K562 (cell line): ENCODE results near the gene OR2Z1. TPM values are rescaled to one million over a fixed set of nuclear protein-coding genes. Genes with fewer than 3 reads are reported as not detected.

Experiments used
- ARID1B ChIP-seq: fragments of 450-650 bp; IDR thresholded peaks from 2 replicates; pipeline ENCODE4 v1.6.1; 2016; ENCODE audit warnings: antibody characterized with exemption, mild to moderate bottlenecking, inconsistent platforms
- BHLHE40 ChIP-seq: IDR thresholded peaks from 2 replicates; pipeline ENCODE4 v1.6.1; 2011; ENCODE audit warnings: low read length, improper control_type of control experiment
- CTBP1 ChIP-seq: fragments of 450-650 bp; IDR thresholded peaks from 2 replicates; pipeline ENCODE4 v1.6.1; 2016; ENCODE audit warnings: borderline replicate concordance
- CXXC5 ChIP-seq: fragments of 250-450 bp; sonication (Bioruptor Pico); IDR thresholded peaks from 2 replicates; pipeline ENCODE4 v1.8.0; 2022; ENCODE audit warnings: inconsistent platforms, mild to moderate bottlenecking, moderate library complexity
- EP300 ChIP-seq: IDR thresholded peaks from 2 replicates; pipeline ENCODE4 v1.6.1; 2012; ENCODE audit warnings: low read length, improper control_type of control experiment
- FOXJ3 ChIP-seq: sonication (generic); formaldehyde crosslinking; IDR thresholded peaks from 2 replicates; pipeline ENCODE4 v1.4.0; 2020; ENCODE audit warnings: mild to moderate bottlenecking, missing genetic modification reagents
- GABPB1 ChIP-seq: sonication (generic); formaldehyde crosslinking; IDR thresholded peaks from 2 replicates; pipeline ENCODE4 v1.8.0; 2022; ENCODE audit warnings: mild to moderate bottlenecking, missing genetic modification reagents
- HNRNPL ChIP-seq: fragments of 200-400 bp; formaldehyde crosslinking; IDR thresholded peaks from 2 replicates; pipeline ENCODE4 v1.6.1; 2017; ENCODE audit warnings: low read depth, mild to moderate bottlenecking, low read length
- MCM5 ChIP-seq: fragments of 450-650 bp; IDR thresholded peaks from 2 replicates; pipeline ENCODE4 v1.6.1; 2016; ENCODE audit warnings: low read depth
- MYBL2 ChIP-seq, 2 experiments: fragments of 450-650 bp in 1 of 2; sonication (generic) in 1 of 2; formaldehyde crosslinking in 1 of 2; IDR thresholded peaks; 2 replicates each; pipeline versions ENCODE4 v1.6.1 to v1.8.1; 2017 to 2022; ENCODE audit warnings: borderline replicate concordance in 1 of 2, inconsistent platforms in 1 of 2, low read depth in 1 of 2, mild to moderate bottlenecking in 1 of 2, missing genetic modification reagents in 1 of 2, moderate library complexity in 1 of 2
- PKNOX1 ChIP-seq: fragments of 450-650 bp; IDR thresholded peaks from 2 replicates; pipeline ENCODE4 v1.6.1; 2016
- RCOR1 ChIP-seq, 2 experiments: IDR thresholded peaks; 2 replicates each; pipeline ENCODE4 v1.6.1; 2012; ENCODE audit warnings: low read depth in 2 of 2, low read length in 2 of 2, borderline replicate concordance in 1 of 2, improper control_type of control experiment in 1 of 2
- SETDB1 ChIP-seq: IDR thresholded peaks from one replicate; pipeline ENCODE4 v1.6.1; 2012; ENCODE audit warnings: low read length, control low read depth, inconsistent platforms
- SMAD4 ChIP-seq: fragments of 250-450 bp; sonication (Bioruptor Pico); conservative IDR thresholded peaks from 2 replicates; pipeline ENCODE4 v1.8.0; 2021; ENCODE audit warnings: inconsistent platforms, mild to moderate bottlenecking, moderate library complexity
- SMARCA4 ChIP-seq: fragments of 450-650 bp; IDR thresholded peaks from 2 replicates; pipeline ENCODE4 v1.6.1; 2016
- STAT5A ChIP-seq: IDR thresholded peaks from 2 replicates; pipeline ENCODE4 v1.6.1; 2012; ENCODE audit warnings: low read length, inconsistent platforms, borderline replicate concordance
- TAL1 ChIP-seq: fragments of 450-650 bp; IDR thresholded peaks from 2 replicates; pipeline ENCODE4 v1.6.1; 2016; ENCODE audit warnings: mild to moderate bottlenecking
- TEAD4 ChIP-seq, 2 experiments: sonication (generic) in 1 of 2; formaldehyde crosslinking in 1 of 2; IDR thresholded peaks; 2 replicates each; pipeline versions ENCODE4 v1.6.1 to v1.8.0; 2012 to 2022; ENCODE audit warnings: borderline replicate concordance in 1 of 2, inconsistent platforms in 1 of 2, low read length in 1 of 2, mild to moderate bottlenecking in 1 of 2, missing genetic modification reagents in 1 of 2
- VEZF1 ChIP-seq: fragments of 200-800 bp; sonication (Bioruptor generic); IDR thresholded peaks from 2 replicates; pipeline ENCODE4 v1.6.1; 2017; ENCODE audit warnings: missing genetic modification characterization, missing compliant biosample characterization
- ZEB2 ChIP-seq: fragments of 450-650 bp; IDR thresholded peaks from 2 replicates; pipeline ENCODE4 v1.6.1; 2016
- ZNF766 ChIP-seq: fragments of 200-800 bp; sonication (Bioruptor generic); conservative IDR thresholded peaks from 2 replicates; pipeline ENCODE4 v1.6.1; 2016; ENCODE audit warnings: missing genetic modification characterization, missing compliant biosample characterization
- polyA plus RNA-seq, 8 experiments: library from polyadenylated mRNA; depleted of rRNA in 4 of 8; stranded (reverse) in 5 of 8; unstranded in 3 of 8; fragments of >200 nt; fragmentation: Nextera tagmentation in 2 of 8; fragmentation: Illumina TruSeq in 1 of 8; extraction: Ambion mirVana in 2 of 8; extraction: Trizol in 1 of 8; gene quantifications; 2 replicates each; pipeline versions ENCODE4 v1.2.1 to v1.2.3, GENCODE V29; 2011 to 2014; ENCODE audit warnings: inconsistent platforms in 1 of 8, missing spikeins in 1 of 8
- total RNA-seq, 7 experiments: library from RNA; depleted of rRNA in 6 of 7; stranded (reverse); fragments of >200 nt in 6 of 7; fragmentation: Illumina TruSeq in 2 of 7; extraction: Trizol in 2 of 7; gene quantifications; 2 replicates each; pipeline versions ENCODE4 v1.2.1 to v1.2.3, GENCODE V29; 2011 to 2021; ENCODE audit warnings: low replicate concordance in 1 of 7
- TF ChIP-seq, protein P1 (sequence below), 2 experiments: fragments of 450-650 bp; conservative IDR thresholded peaks; 2 replicates each; pipeline ENCODE4 v1.6.1; 2017; ENCODE audit warnings: mild to moderate bottlenecking in 2 of 2, moderate library complexity in 2 of 2
- TF ChIP-seq, protein P2 (sequence below): fragments of 450-650 bp; formaldehyde crosslinking; IDR thresholded peaks from 2 replicates; pipeline ENCODE4 v1.4.0; 2022; ENCODE audit warnings: mild to moderate bottlenecking, moderate library complexity

The OR2Z1 gene
- total and polyA plus RNA-seq, 9 of the 15 experiments (the other 6 are each of a cell fraction or from before 2014, with no cell fraction given): 0.13 TPM; not detected in 8

DNA sequence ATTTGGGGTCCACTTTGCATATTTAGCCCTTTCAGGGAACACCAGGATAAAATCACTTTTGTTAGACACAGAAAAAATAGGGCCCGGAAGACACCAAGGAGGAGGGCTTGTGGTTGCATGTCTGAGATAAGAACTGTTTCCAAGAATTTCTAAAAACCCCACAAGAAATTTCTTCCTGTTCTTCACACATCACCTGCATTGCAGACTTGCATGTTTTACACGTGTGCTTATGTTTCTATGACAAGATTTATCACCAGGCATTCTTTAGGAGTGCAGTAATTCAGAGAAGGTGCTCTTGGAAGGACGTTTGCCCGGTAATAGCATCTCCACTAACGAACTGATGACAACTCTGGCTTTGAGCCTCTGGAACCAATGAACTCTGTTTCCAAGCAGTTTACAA lies 15.7 kb upstream of the OR2Z1 start (continued):
- TF ChIP-seq ZEB2: peak; percentile 88
- peak; percentile 60 for TF ChIP-seq BHLHE40
- peak; percentile 67 for TF ChIP-seq ARID1B
- TF ChIP-seq SMARCA4: peak; percentile 51; the same call in 1 of the 2 replicates
- TF ChIP-seq CTBP1: peak; percentile 68; the same call in 1 of the 2 replicates
- no peak for TF ChIP-seq FOXJ3 (CRISPR knock-in tag)
- no peak for TF ChIP-seq GABPB1 (CRISPR knock-in tag)
- TF ChIP-seq CXXC5 (CRISPR knock-in tag): peak; percentile 25; the same call in 1 of the 2 replicates
- TF ChIP-seq HNRNPL: no peak
- peak; percentile 14; the same call in 1 of the 2 replicates for TF ChIP-seq TAL1
- no peak for TF ChIP-seq SETDB1
- no peak for TF ChIP-seq MCM5
- TF ChIP-seq, protein P1, sequence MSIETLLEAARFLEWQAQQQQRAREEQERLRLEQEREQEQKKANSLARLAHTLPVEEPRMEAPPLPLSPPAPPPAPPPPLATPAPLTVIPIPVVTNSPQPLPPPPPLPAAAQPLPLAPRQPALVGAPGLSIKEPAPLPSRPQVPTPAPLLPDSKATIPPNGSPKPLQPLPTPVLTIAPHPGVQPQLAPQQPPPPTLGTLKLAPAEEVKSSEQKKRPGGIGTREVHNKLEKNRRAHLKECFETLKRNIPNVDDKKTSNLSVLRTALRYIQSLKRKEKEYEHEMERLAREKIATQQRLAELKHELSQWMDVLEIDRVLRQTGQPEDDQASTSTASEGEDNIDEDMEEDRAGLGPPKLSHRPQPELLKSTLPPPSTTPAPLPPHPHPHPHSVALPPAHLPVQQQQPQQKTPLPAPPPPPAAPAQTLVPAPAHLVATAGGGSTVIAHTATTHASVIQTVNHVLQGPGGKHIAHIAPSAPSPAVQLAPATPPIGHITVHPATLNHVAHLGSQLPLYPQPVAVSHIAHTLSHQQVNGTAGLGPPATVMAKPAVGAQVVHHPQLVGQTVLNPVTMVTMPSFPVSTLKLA (conservative IDR thresholded peaks at IDR 0.05): 0 out of 4 replicates have a peak, but pooled peaks of 1 of the 2 experiments have one; percentile 24
- TF ChIP-seq SMAD4 (CRISPR knock-in tag): peak; percentile 45
- 0 out of 4 replicates have a peak, but pooled peaks of 1 of the 2 experiments have one; percentile 34 for TF ChIP-seq RCOR1 (IDR thresholded peaks at IDR 0.05; ENCODE audit: borderline replicate concordance in 1 of 2, low read depth in 2 of 2, low read length in 2 of 2)
- peak; percentile 49 for TF ChIP-seq PKNOX1
- peak; percentile 22; the same call in 1 of the 2 replicates for TF ChIP-seq VEZF1 (CRISPR knock-in tag)
- peak; percentile 33; the same call in 1 of the 2 replicates for TF ChIP-seq STAT5A
- peak; percentile 28; the same call in 1 of the 2 replicates for TF ChIP-seq EP300
- 0 out of 2 replicates have a peak, but pooled peaks have one; percentile 14 for TF ChIP-seq ZNF766
- TF ChIP-seq, protein P2, sequence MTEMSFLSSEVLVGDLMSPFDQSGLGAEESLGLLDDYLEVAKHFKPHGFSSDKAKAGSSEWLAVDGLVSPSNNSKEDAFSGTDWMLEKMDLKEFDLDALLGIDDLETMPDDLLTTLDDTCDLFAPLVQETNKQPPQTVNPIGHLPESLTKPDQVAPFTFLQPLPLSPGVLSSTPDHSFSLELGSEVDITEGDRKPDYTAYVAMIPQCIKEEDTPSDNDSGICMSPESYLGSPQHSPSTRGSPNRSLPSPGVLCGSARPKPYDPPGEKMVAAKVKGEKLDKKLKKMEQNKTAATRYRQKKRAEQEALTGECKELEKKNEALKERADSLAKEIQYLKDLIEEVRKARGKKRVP (CRISPR knock-in tag): 0 out of 2 replicates have a peak, but pooled peaks have one; percentile 9
- TF ChIP-seq MYBL2 (IDR thresholded peaks at IDR 0.05; ENCODE audit: low read depth): no peak
- no peak for TF ChIP-seq MYBL2 (CRISPR knock-in tag; IDR thresholded peaks at IDR 0.05; ENCODE audit: borderline replicate concordance)
- peak; percentile 49; the same call in 1 of the 2 replicates for TF ChIP-seq TEAD4 (IDR thresholded peaks at IDR 0.05; ENCODE audit: low read length)
- TF ChIP-seq TEAD4 (CRISPR knock-in tag; IDR thresholded peaks at IDR 0.05; ENCODE audit: borderline replicate concordance): no peak
